ENCODE measurements around the gene TRIP12.
"Not testable (repeated sequence)": the region's sequence is repeated elsewhere in the genome, so short reads cannot be mapped to it uniquely, and the experiment has no call there.

TRIP12 gene

GRCh38 chr2:229852565-229852964 lies 69.2 kb downstream of the TRIP12 start:
- Histone ChIP-seq H3K4me2 (ENCODE audit: low read depth, low read length, poor library complexity, severe bottlenecking) (peak overlapping the region; percentile 5), H3K4me1 (ENCODE audit: insufficient read depth, low read length, poor library complexity, severe bottlenecking) (peaks cover 10% of the 10 kb centered on the region), H4K20me1 (ENCODE audit: insufficient read depth, low read length, poor library complexity, severe bottlenecking) (peaks cover 21% of the 10 kb centered on the region), H3K79me2 (ENCODE audit: insufficient read depth, low read length) (peaks cover 31% of the 10 kb centered on the region; the same call in 1 of the 2 replicates), H3K4me3 (ENCODE audit: low read length, poor library complexity, severe bottlenecking) (no peak overlapping the region), H3K27me3 (ENCODE audit: insufficient read depth, low read length, poor library complexity, severe bottlenecking) (no peaks in the 10 kb centered on the region), H3K36me3 (ENCODE audit: insufficient read depth, low read length) (peaks cover 33% of the 10 kb centered on the region; the same call in 1 of the 2 replicates), H3K9me3 (ENCODE audit: insufficient read depth, low read depth, low read length) (no peaks in the 10 kb centered on the region), H3K9me2 (replicated peaks; ENCODE audit: low read depth, low read length) (no peaks in the 10 kb centered on the region), H3F3A (ENCODE audit: low read depth) (no peaks in the 10 kb centered on the region), H2AFZ (ENCODE audit: low read length) (no peak overlapping the region), H3K9ac (ENCODE audit: low read depth, low read length, poor library complexity, severe bottlenecking) (no peak overlapping the region)
- no peak for TF ChIP-seq EZH2phosphoT487 (IDR thresholded peaks at IDR 0.05; ENCODE audit: borderline replicate concordance)
- TF ChIP-seq CTCF (conservative IDR thresholded peaks at IDR 0.05; ENCODE audit: low read length) = no peak

GRCh38 chr2:229851870-229852269 lies 69.9 kb downstream of the TRIP12 start:
- TF ChIP-seq EZH2phosphoT487 (IDR thresholded peaks at IDR 0.05; ENCODE audit: borderline replicate concordance) (no peak), CTCF (conservative IDR thresholded peaks at IDR 0.05; ENCODE audit: low read length) (no peak)
- Histone ChIP-seq H3K4me2 (ENCODE audit: low read depth, low read length, poor library complexity, severe bottlenecking) (no peak overlapping the region), H3K9ac (ENCODE audit: low read depth, low read length, poor library complexity, severe bottlenecking) (no peak overlapping the region), H3K4me3 (ENCODE audit: low read length, poor library complexity, severe bottlenecking) (no peak overlapping the region), H3K9me3 (ENCODE audit: insufficient read depth, low read depth, low read length) (no peaks in the 10 kb centered on the region), H3K27me3 (ENCODE audit: insufficient read depth, low read length, poor library complexity, severe bottlenecking) (no peaks in the 10 kb centered on the region), H3K9me2 (replicated peaks; ENCODE audit: low read depth, low read length) (no peaks in the 10 kb centered on the region), H2AFZ (ENCODE audit: low read length) (no peak overlapping the region), H3K79me2 (ENCODE audit: insufficient read depth, low read length) (peaks cover 36% of the 10 kb centered on the region; the same call in 1 of the 2 replicates), H3F3A (ENCODE audit: low read depth) (no peaks in the 10 kb centered on the region), H3K36me3 (ENCODE audit: insufficient read depth, low read length) (peaks cover 29% of the 10 kb centered on the region; the same call in 1 of the 2 replicates), H4K20me1 (ENCODE audit: insufficient read depth, low read length, poor library complexity, severe bottlenecking) (peaks cover 23% of the 10 kb centered on the region), H3K4me1 (ENCODE audit: insufficient read depth, low read length, poor library complexity, severe bottlenecking) (peaks cover 10% of the 10 kb centered on the region)

GRCh38 chr2:229850355-229851275 lies 71.2 kb downstream of the TRIP12 start:
- H3K9me2 ChIP-seq (replicated peaks; ENCODE audit: low read depth, low read length); H2AFZ ChIP-seq (ENCODE audit: low read length); H3F3A ChIP-seq (ENCODE audit: low read depth); H3K9ac ChIP-seq (ENCODE audit: low read depth, low read length, poor library complexity, severe bottlenecking); H3K4me2 ChIP-seq (ENCODE audit: low read depth, low read length, poor library complexity, severe bottlenecking); H3K9me3 ChIP-seq (ENCODE audit: insufficient read depth, low read depth, low read length); H3K4me3 ChIP-seq (ENCODE audit: low read length, poor library complexity, severe bottlenecking); H3K27me3 ChIP-seq (ENCODE audit: insufficient read depth, low read length, poor library complexity, severe bottlenecking): not testable (repeated sequence)
- Histone ChIP-seq H4K20me1 (ENCODE audit: insufficient read depth, low read length, poor library complexity, severe bottlenecking) (peaks cover 21% of the 10 kb centered on the region), H3K79me2 (ENCODE audit: insufficient read depth, low read length) (peaks cover 44% of the 10 kb centered on the region; the same call in 1 of the 2 replicates), H3K36me3 (ENCODE audit: insufficient read depth, low read length) (peaks cover 25% of the 10 kb centered on the region; the same call in 1 of the 2 replicates), H3K4me1 (ENCODE audit: insufficient read depth, low read length, poor library complexity, severe bottlenecking) (peaks cover 10% of the 10 kb centered on the region)

Data from Loucy (cell line).